Measurements from ENCODE around the gene KRTAP2-1.
"Not testable (repeated sequence)": the region's sequence is repeated elsewhere in the genome, so short reads cannot be mapped to it uniquely, and the experiment has no call there.

The KRTAP2-1 gene

DNA sequence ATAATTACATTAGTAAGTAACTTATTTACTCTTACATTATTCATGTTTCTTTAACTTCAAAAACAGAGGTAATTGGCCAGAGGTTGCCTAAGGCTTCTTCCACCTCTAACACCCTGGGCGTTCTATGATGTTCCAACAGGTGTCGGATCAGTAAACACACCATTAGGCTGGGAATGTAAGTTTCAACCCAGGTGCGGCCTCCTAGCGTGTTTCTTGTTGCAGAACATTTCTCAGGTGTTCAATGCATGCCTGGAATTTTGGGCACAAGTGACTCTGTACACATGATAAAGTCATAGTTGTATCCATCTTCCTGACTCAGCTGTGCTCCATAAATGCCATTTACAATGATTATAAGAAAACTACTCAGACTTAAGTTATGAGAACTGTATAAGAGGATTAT lies 6.9 kb upstream of the KRTAP2-1 start:
- Histone ChIP-seq H3K27ac (ENCODE audit: low read length) (no peak overlapping the region), H3K9ac (ENCODE audit: low read length) (no peak overlapping the region), H3K4me1 (ENCODE audit: control insufficient read depth, low read depth, low read length) (peaks cover 3% of the 10 kb centered on the region), H3K36me3 (ENCODE audit: control insufficient read depth, low read depth, low read length) (no peaks in the 10 kb centered on the region), H3K4me3 (ENCODE audit: low read length) (no peak overlapping the region), H3K9me3 (ENCODE audit: control insufficient read depth, low read depth, low read length) (no peaks in the 10 kb centered on the region), H3K27me3 (ENCODE audit: control insufficient read depth, insufficient read depth, low read length) (no peaks in the 10 kb centered on the region)

DNA sequence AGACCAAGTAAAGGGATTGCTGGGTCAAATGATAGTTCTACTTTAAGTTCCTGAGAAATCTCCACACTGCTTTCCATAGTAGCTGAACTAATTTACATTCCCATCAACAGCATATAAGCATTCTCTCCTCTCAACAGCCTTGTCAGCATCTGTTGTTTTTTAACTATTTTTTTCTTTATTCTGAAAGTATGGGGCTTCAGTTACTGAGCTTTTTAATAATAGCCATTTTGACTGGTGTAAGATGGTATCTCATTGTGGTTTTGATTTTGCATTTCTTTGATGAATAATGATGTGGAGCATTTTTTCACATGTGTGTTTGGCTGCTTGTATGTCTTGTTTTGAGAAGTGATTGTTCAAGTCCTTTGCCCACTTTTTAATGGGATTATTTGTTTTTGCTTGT lies 5.5 kb upstream of the KRTAP2-1 start:
- Histone ChIP-seq H3K9ac (ENCODE audit: low read length) (no peak overlapping the region), H3K4me3 (ENCODE audit: low read length) (no peak overlapping the region), H3K27me3 (ENCODE audit: control insufficient read depth, insufficient read depth, low read length) (no peaks in the 10 kb centered on the region), H3K4me1 (ENCODE audit: control insufficient read depth, low read depth, low read length) (peaks cover 3% of the 10 kb centered on the region), H3K36me3 (ENCODE audit: control insufficient read depth, low read depth, low read length) (no peaks in the 10 kb centered on the region), H3K9me3 (ENCODE audit: control insufficient read depth, low read depth, low read length) (no peaks in the 10 kb centered on the region), H3K27ac (ENCODE audit: low read length) (no peak overlapping the region)

DNA sequence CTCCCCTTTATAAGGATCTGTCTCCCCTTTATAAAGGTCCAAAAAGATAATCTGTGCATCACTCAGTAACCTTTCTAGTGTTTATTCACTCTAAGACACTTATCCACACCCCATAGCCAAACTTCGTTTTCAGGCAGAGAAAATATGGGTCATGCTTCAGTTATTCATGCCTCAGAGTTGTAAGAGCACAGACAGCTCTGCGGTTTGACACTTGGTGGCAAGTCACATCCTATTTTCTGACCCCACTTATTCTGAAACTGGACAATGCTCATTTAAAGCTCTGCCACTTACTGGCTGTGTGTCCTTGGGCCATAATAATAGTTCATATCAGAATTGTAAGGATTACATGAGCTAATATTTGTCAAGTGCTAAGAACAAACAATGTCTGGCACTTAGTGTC lies 2.0 kb upstream of the KRTAP2-1 start:
- H3K27me3 ChIP-seq (ENCODE audit: control insufficient read depth, insufficient read depth, low read length) = no peaks in the 10 kb centered on the region
- H3K36me3 ChIP-seq (ENCODE audit: control insufficient read depth, low read depth, low read length) = no peaks in the 10 kb centered on the region
- H3K9ac ChIP-seq (ENCODE audit: low read length) = no peak overlapping the region
- no peaks in the 10 kb centered on the region for H3K9me3 ChIP-seq (ENCODE audit: control insufficient read depth, low read depth, low read length)
- H3K4me1 ChIP-seq (ENCODE audit: control insufficient read depth, low read depth, low read length) = peaks cover 3% of the 10 kb centered on the region
- no peak overlapping the region for H3K4me3 ChIP-seq (ENCODE audit: low read length)
- H3K27ac ChIP-seq (ENCODE audit: low read length) = no peak overlapping the region

DNA sequence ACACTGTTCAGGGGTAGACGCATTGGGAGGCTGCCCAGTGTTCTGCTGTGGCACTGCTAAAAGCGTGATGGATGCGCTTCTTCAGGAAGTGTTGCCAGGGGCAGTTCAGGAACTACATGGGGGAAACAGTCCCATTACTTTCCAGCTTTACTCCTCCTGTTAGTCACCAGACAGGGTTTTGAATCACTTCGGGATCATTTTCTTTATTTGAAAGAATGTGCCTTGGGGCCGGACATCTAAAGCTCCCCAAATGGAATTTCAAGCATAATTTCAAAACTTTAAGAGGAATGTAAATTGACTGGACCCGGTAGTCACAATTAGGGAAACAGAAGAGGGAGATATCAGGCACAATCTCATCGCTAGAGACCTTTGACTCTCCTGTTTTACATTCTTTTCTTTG lies 1.3 kb upstream of the KRTAP2-1 start:
- no peak overlapping the region for H3K27ac ChIP-seq (ENCODE audit: low read length)
- no peak overlapping the region for H3K9ac ChIP-seq (ENCODE audit: low read length)
- no peaks in the 10 kb centered on the region for H3K27me3 ChIP-seq (ENCODE audit: control insufficient read depth, insufficient read depth, low read length)
- H3K9me3 ChIP-seq (ENCODE audit: control insufficient read depth, low read depth, low read length) = no peaks in the 10 kb centered on the region
- no peaks in the 10 kb centered on the region for H3K36me3 ChIP-seq (ENCODE audit: control insufficient read depth, low read depth, low read length)
- peaks cover 3% of the 10 kb centered on the region for H3K4me1 ChIP-seq (ENCODE audit: control insufficient read depth, low read depth, low read length)
- no peak overlapping the region for H3K4me3 ChIP-seq (ENCODE audit: low read length)

DNA sequence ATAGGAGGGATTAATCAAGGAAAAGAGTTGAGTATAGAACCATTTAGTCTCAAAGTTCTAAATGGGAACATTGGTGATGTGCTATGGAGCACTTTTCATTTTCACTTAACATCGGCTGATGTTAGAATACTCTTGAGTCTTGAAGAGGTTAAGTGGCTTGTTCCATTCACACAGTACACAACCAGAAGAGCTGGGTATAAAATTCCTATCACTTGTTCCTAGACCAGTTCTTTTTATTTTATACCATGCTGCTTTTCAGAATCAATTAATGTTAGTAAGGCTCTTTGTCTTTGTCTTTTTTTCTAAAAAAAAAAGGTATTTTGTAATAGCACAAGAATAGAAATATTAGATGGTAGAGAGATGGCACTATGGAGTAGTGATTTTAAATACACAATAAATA lies 4.2 kb downstream of the KRTAP2-1 start:
- no peak overlapping the region for H3K9ac ChIP-seq (ENCODE audit: low read length)
- peaks cover 10% of the 10 kb centered on the region for H3K4me1 ChIP-seq (ENCODE audit: control insufficient read depth, low read depth, low read length)

DNA sequence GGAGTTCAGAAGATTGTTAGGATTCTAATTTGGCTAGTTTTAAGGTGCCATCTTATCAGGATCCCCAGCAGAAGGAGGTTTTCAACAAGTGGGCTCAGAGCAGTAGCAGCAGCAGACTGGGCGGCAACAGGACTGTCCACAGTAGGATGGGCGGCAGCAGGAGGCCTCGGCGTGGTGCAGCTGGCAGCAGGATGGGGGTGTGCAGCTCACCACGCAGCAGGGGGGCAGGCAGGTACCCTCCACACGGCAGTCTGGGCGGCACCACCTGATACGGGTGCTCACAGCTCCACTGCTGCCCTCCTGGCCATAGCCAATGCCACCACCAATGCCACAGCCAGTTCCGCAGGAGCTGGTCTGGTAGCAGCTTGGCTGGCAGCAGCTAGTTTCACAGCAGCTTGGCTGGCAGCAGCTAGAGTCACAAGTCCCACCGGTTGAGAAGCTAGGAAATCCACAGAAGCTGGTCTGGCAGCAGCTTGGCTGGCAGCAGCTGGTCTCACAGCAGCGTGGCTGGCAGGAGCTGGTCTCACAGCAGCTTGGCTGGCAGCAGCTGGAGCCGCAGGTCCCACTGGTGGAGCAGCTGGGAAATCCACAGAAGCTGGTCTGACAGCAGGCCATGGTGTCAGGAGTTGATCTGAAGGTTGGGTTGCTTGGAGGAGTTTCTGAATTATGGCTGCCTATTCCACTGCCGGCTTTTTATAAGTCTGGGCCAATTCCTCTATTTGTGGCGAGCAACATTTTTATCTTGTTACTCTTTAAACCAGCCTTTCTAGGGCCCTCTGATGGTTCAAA lies 6.1 kb downstream of the KRTAP2-1 start, which contains the start of gene KRTAP1-1:
KRTAP1-1 (minus strand) TSS at position 668 of the 789 bp plus-strand sequence; CDS start at position 615, 53 bp downstream.
- H3K36me3 ChIP-seq (ENCODE audit: control insufficient read depth, low read depth, low read length); H3K27ac ChIP-seq (ENCODE audit: low read length); H3K9ac ChIP-seq (ENCODE audit: low read length); H3K9me3 ChIP-seq (ENCODE audit: control insufficient read depth, low read depth, low read length); H3K27me3 ChIP-seq (ENCODE audit: control insufficient read depth, insufficient read depth, low read length); H3K4me3 ChIP-seq (ENCODE audit: low read length): not testable (repeated sequence)
- H3K4me1 ChIP-seq (ENCODE audit: control insufficient read depth, low read depth, low read length) = peaks cover 20% of the 10 kb centered on the region

More for the DNA sequence above, 4.2 kb downstream of the KRTAP2-1 start:
- Histone ChIP-seq H3K36me3 (ENCODE audit: control insufficient read depth, low read depth, low read length) (no peaks in the 10 kb centered on the region), H3K9me3 (ENCODE audit: control insufficient read depth, low read depth, low read length) (no peaks in the 10 kb centered on the region), H3K27me3 (ENCODE audit: control insufficient read depth, insufficient read depth, low read length) (no peaks in the 10 kb centered on the region), H3K4me3 (ENCODE audit: low read length) (no peak overlapping the region), H3K27ac (ENCODE audit: low read length) (no peak overlapping the region)

DNA sequence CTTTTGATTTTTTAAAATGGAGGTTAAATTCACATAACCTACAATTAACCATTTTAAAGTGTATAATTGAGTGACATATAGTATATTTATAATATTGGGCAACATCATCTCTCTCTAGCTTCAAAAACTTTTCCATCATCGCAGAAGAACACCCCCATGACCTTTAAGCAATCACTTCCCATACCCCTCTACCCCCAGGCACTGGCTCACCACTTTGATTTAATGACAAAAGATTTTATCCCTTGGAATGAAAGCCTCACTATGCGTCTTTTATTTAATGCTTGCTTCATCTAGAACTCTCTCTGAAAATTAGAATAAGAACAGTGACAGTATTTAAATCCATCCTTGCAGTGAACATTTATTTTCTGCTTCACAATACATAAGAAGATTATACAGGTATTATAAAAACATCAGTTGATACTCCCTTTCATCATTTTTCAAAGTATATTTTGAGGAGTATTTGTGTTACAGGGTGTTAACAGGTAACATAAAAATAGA lies 9.2 kb downstream of the KRTAP2-1 start:
- H3K4me1 ChIP-seq (ENCODE audit: control insufficient read depth, low read depth, low read length) = peaks cover 20% of the 10 kb centered on the region
- H3K9me3 ChIP-seq (ENCODE audit: control insufficient read depth, low read depth, low read length) = no peaks in the 10 kb centered on the region
- H3K27ac ChIP-seq (ENCODE audit: low read length) = no peak overlapping the region
- no peak overlapping the region for H3K4me3 ChIP-seq (ENCODE audit: low read length)
- H3K27me3 ChIP-seq (ENCODE audit: control insufficient read depth, insufficient read depth, low read length) = no peaks in the 10 kb centered on the region
- no peaks in the 10 kb centered on the region for H3K36me3 ChIP-seq (ENCODE audit: control insufficient read depth, low read depth, low read length)
- H3K9ac ChIP-seq (ENCODE audit: low read length) = no peak overlapping the region

DNA sequence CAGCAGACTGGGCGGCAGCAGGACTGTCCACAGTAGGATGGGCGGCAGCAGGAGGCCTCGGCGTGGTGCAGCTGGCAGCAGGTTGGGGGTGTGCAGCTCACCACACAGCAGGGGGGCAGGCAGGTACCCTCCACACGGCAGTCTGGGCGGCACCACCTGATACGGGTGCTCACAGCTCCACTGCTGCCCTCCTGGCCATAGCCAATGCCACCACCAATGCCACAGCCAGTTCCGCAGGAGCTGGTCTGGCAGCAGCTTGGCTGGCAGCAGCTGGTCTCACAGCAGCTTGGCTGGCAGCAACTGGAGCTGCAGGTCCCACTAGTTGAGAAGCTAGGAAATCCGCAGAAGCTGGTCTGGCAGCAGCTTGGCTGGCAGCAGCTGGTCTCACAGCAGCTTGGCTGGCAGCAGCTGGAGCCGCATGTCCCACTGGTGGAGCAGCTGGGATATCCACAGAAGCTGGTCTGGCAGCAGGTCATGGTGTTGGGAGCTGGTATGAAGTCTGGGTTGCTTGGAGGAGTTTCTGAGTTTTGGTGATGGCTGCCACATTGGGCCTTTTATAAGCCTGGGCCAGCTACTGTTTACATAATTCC lies 12.7 kb downstream of the KRTAP2-1 start, which contains the start of gene KRTAP1-3:
KRTAP1-3 (minus strand) TSS at position 529 of the 590 bp plus-strand sequence; CDS start at position 476, 53 bp downstream.
- not testable (repeated sequence) for H3K36me3 ChIP-seq (ENCODE audit: control insufficient read depth, low read depth, low read length); H3K27ac ChIP-seq (ENCODE audit: low read length); H3K9me3 ChIP-seq (ENCODE audit: control insufficient read depth, low read depth, low read length); H3K27me3 ChIP-seq (ENCODE audit: control insufficient read depth, insufficient read depth, low read length); H3K4me3 ChIP-seq (ENCODE audit: low read length); H3K9ac ChIP-seq (ENCODE audit: low read length)
- H3K4me1 ChIP-seq (ENCODE audit: control insufficient read depth, low read depth, low read length) = peaks cover 18% of the 10 kb centered on the region

DNA sequence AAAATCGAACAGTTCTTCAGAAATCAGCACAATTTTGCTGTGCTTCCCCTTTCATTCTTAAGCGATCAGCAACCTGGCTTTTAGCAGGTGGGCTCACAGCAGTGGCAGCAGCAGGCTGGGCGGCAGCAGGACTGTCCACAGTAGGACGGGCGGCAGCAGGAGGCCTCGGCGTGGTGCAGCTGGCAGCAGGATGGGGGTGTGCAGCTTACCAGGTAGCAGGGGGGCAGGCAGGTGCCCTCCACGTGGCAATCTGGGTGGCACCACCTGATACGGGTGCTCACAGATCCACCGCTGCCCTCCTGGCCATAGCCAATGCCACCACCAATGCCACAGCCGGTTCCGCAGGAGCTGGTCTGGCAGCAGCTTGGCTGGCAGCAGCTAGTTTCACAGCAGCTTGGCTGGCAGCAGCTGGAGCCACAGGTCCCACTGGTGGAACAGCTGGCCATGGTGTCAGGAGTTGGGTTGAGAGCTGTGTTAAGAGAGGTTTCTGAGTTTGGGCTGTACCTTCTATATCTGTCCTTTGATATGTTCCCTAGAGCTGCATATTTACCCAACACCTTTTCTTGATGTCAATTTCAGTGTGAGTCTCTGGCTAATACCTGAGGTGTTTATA lies 17.4 kb downstream of the KRTAP2-1 start, which contains the start of gene KRTAP1-4:
KRTAP1-4 (minus strand) TSS at position 563 of the 613 bp plus-strand sequence; CDS start at position 446, 117 bp downstream.
- Histone ChIP-seq H3K9me3 (ENCODE audit: control insufficient read depth, low read depth, low read length) (no peaks in the 10 kb centered on the region), H3K27ac (ENCODE audit: low read length) (no peak within 1 kb of the TSS), H3K4me1 (ENCODE audit: control insufficient read depth, low read depth, low read length) (no peaks in the 10 kb centered on the region), H3K4me3 (ENCODE audit: low read length) (no peak within 1 kb of the TSS), H3K36me3 (ENCODE audit: control insufficient read depth, low read depth, low read length) (no peaks in the 10 kb centered on the region), H3K27me3 (ENCODE audit: control insufficient read depth, insufficient read depth, low read length) (no peaks in the 10 kb centered on the region), H3K9ac (ENCODE audit: low read length) (no peak within 1 kb of the TSS)

DNA sequence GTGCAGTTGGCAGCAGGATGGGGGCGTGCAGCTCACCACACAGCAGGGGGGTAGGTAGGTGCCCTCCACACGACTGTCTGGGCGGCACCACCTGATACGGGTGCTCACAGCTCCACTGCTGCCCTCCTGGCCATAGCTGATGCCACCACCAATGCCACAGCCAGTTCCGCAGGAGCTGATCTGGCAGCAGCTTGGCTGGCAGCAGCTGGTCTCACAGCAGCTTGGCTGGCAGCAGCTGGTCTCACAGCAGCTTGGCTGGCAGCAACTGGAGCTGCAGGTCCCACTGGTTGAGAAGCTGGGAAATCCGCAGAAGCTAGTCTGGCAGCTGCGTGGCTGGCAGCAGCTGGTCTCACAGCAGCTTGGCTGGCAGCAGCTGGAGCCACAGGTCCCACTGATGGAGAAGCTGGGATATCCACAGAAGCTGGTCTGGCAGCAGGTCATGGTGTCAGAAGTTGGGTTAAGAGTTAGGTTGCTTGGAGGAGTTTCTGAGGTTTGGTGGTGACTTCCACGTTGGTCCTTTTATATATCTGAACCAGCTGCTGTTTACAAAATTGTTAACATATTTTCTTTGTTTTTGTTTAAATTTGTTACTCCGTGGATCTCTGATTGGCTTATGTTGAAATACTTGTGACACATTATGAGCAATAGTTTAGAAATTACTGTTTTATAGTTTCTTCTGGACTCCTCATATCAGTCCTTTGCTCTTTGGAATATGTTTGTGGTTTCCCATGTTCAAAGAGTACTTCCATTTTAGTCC lies 20.2 kb downstream of the KRTAP2-1 start, which contains the start of gene KRTAP1-5:
KRTAP1-5 (minus strand) TSS at position 494 of the 757 bp plus-strand sequence; CDS start at position 441, 53 bp downstream.
- Histone ChIP-seq H3K9ac (ENCODE audit: low read length) (no peak within 1 kb of the TSS), H3K4me1 (ENCODE audit: control insufficient read depth, low read depth, low read length) (no peaks in the 10 kb centered on the region), H3K27ac (ENCODE audit: low read length) (no peak within 1 kb of the TSS), H3K9me3 (ENCODE audit: control insufficient read depth, low read depth, low read length) (no peaks in the 10 kb centered on the region), H3K36me3 (ENCODE audit: control insufficient read depth, low read depth, low read length) (no peaks in the 10 kb centered on the region), H3K27me3 (ENCODE audit: control insufficient read depth, insufficient read depth, low read length) (no peaks in the 10 kb centered on the region), H3K4me3 (ENCODE audit: low read length) (no peak within 1 kb of the TSS)

DNA sequence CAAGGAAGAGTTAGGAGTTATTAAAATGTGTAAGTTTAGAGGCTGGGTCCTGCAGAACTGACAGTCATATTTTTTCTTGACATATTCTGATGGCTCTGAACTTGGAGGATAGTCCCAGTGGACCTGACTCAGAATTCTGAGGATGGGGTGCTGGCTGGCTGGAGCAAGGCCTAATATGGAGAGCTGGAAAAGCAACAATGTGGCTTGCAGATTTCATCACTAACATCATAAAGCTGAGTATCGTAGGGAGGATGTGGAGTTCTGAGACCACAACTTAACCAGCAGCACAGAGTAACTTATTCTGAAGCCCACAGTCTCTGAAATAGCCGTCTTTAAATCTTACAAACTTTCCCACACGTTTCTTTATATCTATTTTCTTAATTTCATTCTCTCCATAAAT lies 22.4 kb downstream of the KRTAP2-1 start:
- Histone ChIP-seq H3K9me3 (ENCODE audit: control insufficient read depth, low read depth, low read length) (no peaks in the 10 kb centered on the region), H3K36me3 (ENCODE audit: control insufficient read depth, low read depth, low read length) (no peaks in the 10 kb centered on the region), H3K4me1 (ENCODE audit: control insufficient read depth, low read depth, low read length) (no peaks in the 10 kb centered on the region), H3K27me3 (ENCODE audit: control insufficient read depth, insufficient read depth, low read length) (no peaks in the 10 kb centered on the region), H3K4me3 (ENCODE audit: low read length) (no peak overlapping the region), H3K27ac (ENCODE audit: low read length) (no peak overlapping the region), H3K9ac (ENCODE audit: low read length) (no peak overlapping the region)

All from iPS-18a (cell line).